Sciatic nerve (tissue), 2 donors: Measurements from ENCODE around the gene IFT22. TPM values are rescaled to one million over a fixed set of nuclear protein-coding genes. Genes with fewer than 3 reads are reported as not detected.
"Not testable (repeated sequence)": the region's sequence is repeated elsewhere in the genome, so short reads cannot be mapped to it uniquely, and the experiment has no call there.

Experiments used
- ATAC-seq: fragments of 200-7000 bp; cut with Tn5 transposase; one replicate; pipeline ENCODE4 v1.9.1; 2020; ENCODE audit warnings: mild to moderate bottlenecking, moderate library complexity
- DNase-seq: peaks from one replicate; pipeline ENCODE4 v3.0.0-alpha.2; 2020; ENCODE audit warnings: low spot score
- intact Hi-C: fragments of 100-400 bp; cut with DNase I; formaldehyde crosslinking; loops from one replicate; pipeline ENCODE4 v1.14.2; 2022
- total RNA-seq: library from RNA; stranded (reverse); fragmentation: NEBNext Ultra II Directional; extraction: Animal tissue kit (Norgen Biotek cat#: 25700); gene quantifications from one replicate; pipeline ENCODE4 v1.2.1, GENCODE V29; 2021
- donor health status: DM: no; HTN: no; CAD: no.
- donor health status: DM: no; HTN: no; CAD: no.

IFT22 gene
- total RNA-seq, 1 donor from 2014 or later, result 18.8 TPM

- intact Hi-C loops, result no loop called here
These were observed 6.5 kb upstream of the IFT22 start for GRCh38 chr7:101328159-101328558.

GRCh38 chr7:101319401-101319800 is 2.2 kb downstream of the IFT22 start:
- intact Hi-C loops, result no loop called here
- no peak for DNase-seq
- no peak for ATAC-seq

More at GRCh38 chr7:101328159-101328558, 6.5 kb upstream of the IFT22 start:
- DNase-seq, result no peak
- no peak for ATAC-seq

- no peak for DNase-seq
- intact Hi-C loops, result no loop called here
- ATAC-seq, result no peak
These were observed 6.3 kb downstream of the IFT22 start for GRCh38 chr7:101315336-101315735.

- intact Hi-C loops, result no loop called here
- peak; percentile 51 for ATAC-seq
- no peak for DNase-seq
These were observed 13.1 kb downstream of the IFT22 start for GRCh38 chr7:101308245-101309085.

GRCh38 chr7:101306307-101306706 is 15.3 kb downstream of the IFT22 start:
- ATAC-seq (no peak), DNase-seq (no peak)
- intact Hi-C loops, result no loop called here

- intact Hi-C loops, result no loop called here
- no peak for ATAC-seq
- no peak for DNase-seq
These were observed 18.4 kb downstream of the IFT22 start for GRCh38 chr7:101303102-101303701.

GRCh38 chr7:101302641-101303101 is 18.9 kb downstream of the IFT22 start:
- no peak for DNase-seq
- intact Hi-C loops, result no loop called here
- ATAC-seq, result no peak

GRCh38 chr7:101300465-101301376 is 20.9 kb downstream of the IFT22 start:
- intact Hi-C loops, result no loop called here
- no peak for ATAC-seq
- DNase-seq, result no peak

- intact Hi-C loops, result no loop called here
- DNase-seq, result no peak
These were observed 21.8 kb downstream of the IFT22 start for GRCh38 chr7:101299511-101300464.

GRCh38 chr7:101294832-101295121 is 26.8 kb downstream of the IFT22 start:
- ATAC-seq (no peak), DNase-seq (no peak)
- intact Hi-C loops, result loop anchor here (5.0 kb wide), 1 partner anchor 142 kb away; the partner anchor contains the start of gene AP1S1

More at GRCh38 chr7:101299511-101300464, 21.8 kb downstream of the IFT22 start:
- ATAC-seq, result no peak

- DNase-seq, result no peak
- no peak for ATAC-seq
- intact Hi-C loops, result loop anchor here (5.0 kb wide), 1 partner anchor 142 kb away; the partner anchor contains the start of gene AP1S1
These were observed 27.4 kb downstream of the IFT22 start for GRCh38 chr7:101294039-101294831.

GRCh38 chr7:101293069-101294021 is 28.3 kb downstream of the IFT22 start:
- DNase-seq, ATAC-seq: not testable (repeated sequence)
- intact Hi-C loops, result loop anchor here (5.0 kb wide), 1 partner anchor 141 kb away; the partner anchor contains the start of gene AP1S1

- DNase-seq, ATAC-seq: not testable (repeated sequence)
- intact Hi-C loops, result loop anchor here (5.0 kb wide), 1 partner anchor 140 kb away; the partner anchor contains the start of gene AP1S1
These were observed 29.0 kb downstream of the IFT22 start for GRCh38 chr7:101292566-101292965.

GRCh38 chr7:101290186-101291037 is 31.2 kb downstream of the IFT22 start:
- DNase-seq (peak; percentile 79), ATAC-seq (peak; percentile 76)
- intact Hi-C loops, result loop anchor here (5.0 kb wide), 1 partner anchor 138 kb away; the partner anchor contains the start of gene AP1S1

- intact Hi-C loops, result loop anchor here (5.0 kb wide), 1 partner anchor 137 kb away; the partner anchor contains the start of gene AP1S1
- not testable (repeated sequence) for DNase-seq, ATAC-seq
These were observed 31.9 kb downstream of the IFT22 start for GRCh38 chr7:101289687-101290086.
